CD4-positive, alpha-beta T cell (primary cell): Measurements from ENCODE around the gene CAMK2N1. TPM values are rescaled to one million over a fixed set of nuclear protein-coding genes. Genes with fewer than 3 reads are reported as not detected.

Source experiments
- ATAC-seq: fragments of 200-7000 bp; cut with Tn5 transposase; one replicate; pipeline ENCODE4 v1.10.0; 2022; ENCODE audit warnings: mild to moderate bottlenecking; ENCODE audit not compliant: poor library complexity
- CTCF ChIA-PET: fragments of 350-600 bp; sonication (Branson Sonifier 250); formaldehyde crosslinking; loops from one replicate; lab custom pipeline; 2021; ENCODE audit warnings: antibody characterized with exemption, inconsistent platforms; lab: Charles Lee
- POLR2A ChIA-PET: fragments of 350-600 bp; sonication (Branson Sonifier 250); formaldehyde crosslinking; loops from one replicate; lab custom pipeline; 2021; ENCODE audit warnings: antibody characterized with exemption, inconsistent platforms; lab: Charles Lee
- DNase-seq, 14 experiments: peaks; one replicate each; pipeline ENCODE4 v3.0.0-alpha.2; 2013 to 2020; ENCODE audit warnings: mixed read lengths in 2 of 14
- H3K27ac ChIP-seq, 2 donors: one replicate each; pipeline versions ENCODE4 v1.5.1 to v1.7.0; 2013; ENCODE audit warnings: low read length in 2 of 2, low read depth in 1 of 2, mild to moderate bottlenecking in 1 of 2
- H3K27me3 ChIP-seq, 2 experiments: 1 replicate in 1 of 2; 2 replicates in 1 of 2; pipeline versions ENCODE4 v1.6.1 to v1.7.0; 2013; ENCODE audit warnings: low read length in 2 of 2, control low read depth in 1 of 2, mild to moderate bottlenecking in 1 of 2, moderate library complexity in 1 of 2; ENCODE audit not compliant: insufficient read depth in 2 of 2, control insufficient read depth in 1 of 2
- H3K36me3 ChIP-seq: one replicate; pipeline ENCODE4 v1.6.1; 2013; ENCODE audit warnings: low read length, control low read depth; ENCODE audit not compliant: insufficient read depth
- H3K4me1 ChIP-seq: one replicate; pipeline ENCODE4 v1.6.1; 2013; ENCODE audit warnings: low read length, control low read depth; ENCODE audit not compliant: insufficient read depth
- H3K4me3 ChIP-seq: one replicate; pipeline ENCODE4 v1.5.1; 2013; ENCODE audit warnings: mild to moderate bottlenecking, low read length, moderate library complexity
- H3K9me3 ChIP-seq, 2 experiments: 1 replicate in 1 of 2; 2 replicates in 1 of 2; pipeline versions ENCODE4 v1.6.1 to v1.7.0; 2013; ENCODE audit warnings: low read length in 2 of 2, mild to moderate bottlenecking in 2 of 2, control low read depth in 1 of 2, moderate library complexity in 1 of 2; ENCODE audit not compliant: control insufficient read depth in 1 of 2, insufficient read depth in 1 of 2
- H3K27ac Mint-ChIP-seq: one replicate; pipeline ENCODE4 v1.8.0; 2020; ENCODE audit warnings: mixed read lengths
- H3K27me3 Mint-ChIP-seq: one replicate; pipeline ENCODE4 v1.8.0; 2021; ENCODE audit warnings: mixed read lengths
- H3K36me3 Mint-ChIP-seq: one replicate; pipeline ENCODE4 v1.8.0; 2021; ENCODE audit warnings: low read depth, mixed read lengths
- H3K4me1 Mint-ChIP-seq: one replicate; pipeline ENCODE4 v1.8.0; 2021; ENCODE audit warnings: low read depth, mixed read lengths
- H3K4me3 Mint-ChIP-seq: one replicate; pipeline ENCODE4 v1.8.0; 2020; ENCODE audit warnings: mild to moderate bottlenecking, mixed read lengths
- H3K9me3 Mint-ChIP-seq: one replicate; pipeline ENCODE4 v1.8.0; 2020; ENCODE audit warnings: mixed read lengths
- intact Hi-C, 2 experiments: fragments of 100-400 bp; cut with DNase I in 1 of 2; cut with micrococcal nuclease in 1 of 2; formaldehyde crosslinking; loops; one replicate each; pipeline versions ENCODE4 v1.15.1 to v1.9.0; 2023 to 2025; cut with DNase I, micrococcal nuclease
- total RNA-seq, 174 experiments: library from RNA in 2 of 174; stranded (reverse) in 2 of 174; gene quantifications; one replicate each; pipeline ENCODE4 v1.2.3 and lab custom pipeline; 2021 to 2026
- TF ChIP-seq, protein P1 (sequence below): fragments of 200-600 bp; IDR thresholded peaks from one replicate; pipeline ENCODE4 v1.8.0; 2022; ENCODE audit warnings: antibody characterized with exemption, mild to moderate bottlenecking

CAMK2N1 gene
- total RNA-seq, 2 experiments from 2014 or later, result 2.3 TPM

- intact Hi-C loops, result no loop called here
- H3K4me3 Mint-ChIP-seq, result no peak overlapping the region
- Histone ChIP-seq H3K9me3 (peaks cover 0 to 8% of the 10 kb centered on the region in 2 experiments), H3K27ac (no peak overlapping the region), H3K4me3 (no peak overlapping the region), H3K4me1 (peaks cover 9% of the 10 kb centered on the region), H3K36me3 (no peaks in the 10 kb centered on the region), H3K27me3 (peaks cover 52 to 63% of the 10 kb centered on the region in 2 experiments)
- H3K36me3 Mint-ChIP-seq, result no peaks in the 10 kb centered on the region
- H3K9me3 Mint-ChIP-seq, result no peaks in the 10 kb centered on the region
- H3K27me3 Mint-ChIP-seq, result peaks cover 94% of the 10 kb centered on the region
- no peak overlapping the region for H3K27ac Mint-ChIP-seq
- POLR2A ChIA-PET, result no interaction called here
- TF ChIP-seq, protein P1, sequence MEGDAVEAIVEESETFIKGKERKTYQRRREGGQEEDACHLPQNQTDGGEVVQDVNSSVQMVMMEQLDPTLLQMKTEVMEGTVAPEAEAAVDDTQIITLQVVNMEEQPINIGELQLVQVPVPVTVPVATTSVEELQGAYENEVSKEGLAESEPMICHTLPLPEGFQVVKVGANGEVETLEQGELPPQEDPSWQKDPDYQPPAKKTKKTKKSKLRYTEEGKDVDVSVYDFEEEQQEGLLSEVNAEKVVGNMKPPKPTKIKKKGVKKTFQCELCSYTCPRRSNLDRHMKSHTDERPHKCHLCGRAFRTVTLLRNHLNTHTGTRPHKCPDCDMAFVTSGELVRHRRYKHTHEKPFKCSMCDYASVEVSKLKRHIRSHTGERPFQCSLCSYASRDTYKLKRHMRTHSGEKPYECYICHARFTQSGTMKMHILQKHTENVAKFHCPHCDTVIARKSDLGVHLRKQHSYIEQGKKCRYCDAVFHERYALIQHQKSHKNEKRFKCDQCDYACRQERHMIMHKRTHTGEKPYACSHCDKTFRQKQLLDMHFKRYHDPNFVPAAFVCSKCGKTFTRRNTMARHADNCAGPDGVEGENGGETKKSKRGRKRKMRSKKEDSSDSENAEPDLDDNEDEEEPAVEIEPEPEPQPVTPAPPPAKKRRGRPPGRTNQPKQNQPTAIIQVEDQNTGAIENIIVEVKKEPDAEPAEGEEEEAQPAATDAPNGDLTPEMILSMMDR, result no peak
- ATAC-seq (no peak), DNase-seq (no peak)
- no peaks in the 10 kb centered on the region for H3K4me1 Mint-ChIP-seq
- CTCF ChIA-PET, result interaction anchor here (0.7 kb wide), 1 partner anchor 378 kb away, joined by 3 read pairs; no protein-coding TSS in a partner anchor
Observed at GRCh38 chr1:20474996-20475395, 11.0 kb downstream of the CAMK2N1 start.

DNA sequence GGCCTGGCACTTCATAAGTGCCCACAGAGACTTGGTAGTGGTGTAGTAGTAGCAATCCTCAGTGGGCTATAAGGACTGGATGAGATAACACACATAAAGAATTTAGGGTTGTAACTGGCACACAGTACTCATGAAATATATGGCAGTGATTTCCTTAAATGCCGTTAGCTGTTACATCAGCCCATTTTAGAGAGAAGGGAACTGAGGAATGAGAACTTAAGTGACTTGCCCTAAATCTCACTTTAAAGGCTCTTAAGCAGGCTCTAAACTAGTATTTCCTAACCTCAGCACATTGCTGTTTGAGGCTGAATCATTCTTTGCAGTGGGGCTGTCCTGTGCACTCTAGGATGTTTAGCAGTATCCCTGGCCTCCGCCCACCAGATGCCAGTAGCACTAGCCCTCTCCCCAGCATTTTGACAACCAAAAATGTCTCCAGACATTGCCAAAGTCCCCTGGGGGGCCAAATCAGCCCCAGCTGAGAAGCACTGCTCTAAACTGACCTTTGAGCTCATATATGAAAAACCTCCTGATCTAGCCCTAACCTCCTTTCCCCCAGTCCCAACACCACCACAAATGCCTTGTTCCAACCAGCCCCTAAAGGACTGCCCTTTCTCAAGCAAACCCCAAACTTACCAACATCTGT lies 11.6 kb downstream of the CAMK2N1 start:
- Histone ChIP-seq H3K9me3 (peaks cover 0 to 8% of the 10 kb centered on the region in 2 experiments), H3K27me3 (peaks cover 52 to 58% of the 10 kb centered on the region in 2 experiments), H3K27ac (no peak overlapping the region), H3K4me3 (no peak overlapping the region), H3K36me3 (no peaks in the 10 kb centered on the region), H3K4me1 (peaks cover 9% of the 10 kb centered on the region)
- Mint-ChIP-seq H3K27ac (no peak overlapping the region), H3K4me1 (no peaks in the 10 kb centered on the region), H3K27me3 (peaks cover 94% of the 10 kb centered on the region), H3K9me3 (no peaks in the 10 kb centered on the region), H3K4me3 (no peak overlapping the region), H3K36me3 (no peaks in the 10 kb centered on the region)
- POLR2A ChIA-PET, result no interaction called here
- TF ChIP-seq, protein P1, result no peak
- CTCF ChIA-PET, result interaction anchor here (0.7 kb wide), 1 partner anchor 377 kb away, joined by 3 read pairs; no protein-coding TSS in a partner anchor
- ATAC-seq (no peak), DNase-seq (no peak)
- intact Hi-C loops, result no loop called here

DNA sequence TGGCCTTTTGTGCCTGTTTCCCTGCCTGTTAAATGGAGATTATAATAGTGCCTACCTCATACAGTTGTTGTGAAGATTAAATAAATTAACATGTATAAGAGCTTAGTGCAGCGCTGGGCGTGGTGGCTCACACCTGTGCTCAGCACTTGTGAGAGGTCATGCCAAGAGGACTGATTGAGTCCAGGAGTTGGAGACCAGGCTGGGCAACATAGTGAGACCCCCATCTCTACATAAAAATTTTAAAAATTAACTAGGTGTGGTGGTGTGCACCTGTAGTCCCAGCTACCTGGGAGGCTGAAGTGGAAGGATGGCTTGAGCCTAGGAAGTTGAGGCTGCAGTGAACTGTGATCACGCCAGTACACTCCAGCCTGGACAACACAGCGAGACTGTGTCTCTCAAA lies 12.1 kb downstream of the CAMK2N1 start:
- Mint-ChIP-seq H3K4me1 (no peaks in the 10 kb centered on the region), H3K9me3 (no peaks in the 10 kb centered on the region), H3K27me3 (peaks cover 94% of the 10 kb centered on the region), H3K36me3 (no peaks in the 10 kb centered on the region), H3K4me3 (no peak overlapping the region), H3K27ac (no peak overlapping the region)
- H3K4me1 ChIP-seq, result peaks cover 9% of the 10 kb centered on the region
- intact Hi-C loops, result no loop called here
- peaks cover 0 to 8% of the 10 kb centered on the region in 2 experiments for H3K9me3 ChIP-seq
- H3K27ac ChIP-seq, result no peak overlapping the region
- CTCF ChIA-PET, result no interaction called here
- ATAC-seq (no peak), DNase-seq (no peak)
- H3K27me3 ChIP-seq, result peaks cover 50 to 52% of the 10 kb centered on the region in 2 experiments
- TF ChIP-seq, protein P1, result no peak
- no peak overlapping the region for H3K4me3 ChIP-seq
- H3K36me3 ChIP-seq, result no peaks in the 10 kb centered on the region
- POLR2A ChIA-PET, result no interaction called here
